Measurements from ENCODE around the gene NLE1.
"Not testable (repeated sequence)": the region's sequence is repeated elsewhere in the genome, so short reads cannot be mapped to it uniquely, and the experiment has no call there.

Gene NLE1

GRCh38 chr17:35161281-35161761 is 19.2 kb upstream of the NLE1 start:
- no peak for FAIRE-seq

GRCh38 chr17:35160354-35161201 is 18.5 kb upstream of the NLE1 start:
- no peak for FAIRE-seq

- no peak for FAIRE-seq
Measured at GRCh38 chr17:35159940-35160339, 17.8 kb upstream of the NLE1 start.

- FAIRE-seq = no peak
Measured at GRCh38 chr17:35155246-35155645, 13.1 kb upstream of the NLE1 start.

- no peak for FAIRE-seq
Measured at GRCh38 chr17:35154196-35155165, 12.4 kb upstream of the NLE1 start.

- no peak for FAIRE-seq
Measured at GRCh38 chr17:35152421-35153140, 10.5 kb upstream of the NLE1 start.

GRCh38 chr17:35151080-35151479 is 9.0 kb upstream of the NLE1 start:
- FAIRE-seq = not testable (repeated sequence)

GRCh38 chr17:35149941-35150340 is 7.8 kb upstream of the NLE1 start:
- FAIRE-seq = no peak

- FAIRE-seq = no peak
Measured at GRCh38 chr17:35148144-35148543, 6.0 kb upstream of the NLE1 start.

- no peak for FAIRE-seq
Measured at GRCh38 chr17:35147375-35147905, 5.3 kb upstream of the NLE1 start, which contains the start of gene UNC45B. Gene UNC45B, plus strand, starts transcription at chr17:35147817. Its CDS starts 447 bp downstream, at chr17:35148264.

- FAIRE-seq = no peak
Measured at GRCh38 chr17:35146214-35146833, 4.2 kb upstream of the NLE1 start.

- FAIRE-seq = no peak
Measured at GRCh38 chr17:35144840-35145239, 2.7 kb upstream of the NLE1 start.

- no peak for FAIRE-seq
Measured at GRCh38 chr17:35142467-35142796, 329 bp upstream of the NLE1 start.

GRCh38 chr17:35138218-35138617 is 3.9 kb downstream of the NLE1 start:
- no peak for FAIRE-seq

- no peak for FAIRE-seq
Measured at GRCh38 chr17:35135322-35135721, 6.8 kb downstream of the NLE1 start.

- FAIRE-seq = no peak
Measured at GRCh38 chr17:35132816-35133550, 9.1 kb downstream of the NLE1 start.

GRCh38 chr17:35132099-35132498 is 10.0 kb downstream of the NLE1 start:
- no peak for FAIRE-seq

GRCh38 chr17:35130392-35130791 is 11.7 kb downstream of the NLE1 start:
- no peak for FAIRE-seq

- no peak for FAIRE-seq
Measured at GRCh38 chr17:35129973-35130351, 12.1 kb downstream of the NLE1 start.

- no peak for FAIRE-seq
Measured at GRCh38 chr17:35129154-35129972, 12.7 kb downstream of the NLE1 start.
